ENCODE results near the gene DCAF12. TPM values are rescaled to one million over a fixed set of nuclear protein-coding genes. Genes with fewer than 3 reads are reported as not detected.

Gene DCAF12
- total and polyA plus RNA-seq, 2 donors (not counting 1 experiment from before 2014, with no cell fraction given), result 1.1 to 1.9 TPM

DNA sequence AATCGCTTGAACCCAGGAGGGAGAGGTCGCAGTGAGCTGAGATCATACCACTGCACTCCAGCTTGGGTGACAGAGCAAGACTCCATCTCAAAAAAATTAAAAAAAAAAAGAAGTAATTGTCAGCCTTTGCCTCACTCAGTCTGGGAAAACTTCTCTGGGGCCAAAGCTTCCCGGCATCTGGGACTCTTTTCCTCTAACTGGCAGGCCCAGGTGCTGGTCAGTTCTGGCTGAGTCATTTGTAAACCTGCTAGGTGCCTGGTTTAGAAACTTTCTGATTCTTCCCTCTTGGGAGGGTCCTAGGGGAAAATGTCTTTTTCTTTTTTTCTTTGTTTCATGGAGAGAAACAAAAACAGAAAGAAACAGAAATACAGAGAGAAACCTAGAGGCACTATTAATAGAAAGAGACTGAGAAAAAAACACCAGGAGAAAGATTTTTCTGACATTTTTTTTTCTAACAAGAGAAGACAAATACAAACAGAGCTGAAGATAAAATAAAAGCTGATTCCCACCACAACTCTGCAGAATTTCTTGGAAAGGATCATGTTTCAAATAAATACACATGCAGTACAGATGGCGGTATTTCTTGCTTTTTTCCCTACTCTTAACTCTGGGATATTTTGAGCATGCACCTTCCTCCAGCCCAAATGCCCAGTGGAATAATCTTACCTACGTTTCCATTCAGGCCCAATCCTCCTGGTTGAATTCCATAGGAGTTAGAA, 55.7 kb downstream of the DCAF12 start:
- Mint-ChIP-seq H3K4me1 (no peaks in the 10 kb centered on the region), H3K27me3 (peaks cover 23% of the 10 kb centered on the region), H3K9me3 (ENCODE audit: insufficient read depth) (no peaks in the 10 kb centered on the region), H3K4me3 (no peak overlapping the region), H3K27ac (no peak overlapping the region)
- Histone ChIP-seq H3K79me2 (ENCODE audit: control insufficient read depth, insufficient read depth, low read length) (no peaks in the 10 kb centered on the region), H3K36me3 (replicated peaks in 1 of 2; ENCODE audit: control extremely low read depth in 1 of 2, control insufficient read depth in 1 of 2, extremely low read depth in 1 of 2, insufficient read depth in 2 of 2, low read length in 1 of 2) (no peaks in the 10 kb centered on the region), H3K4me2 (replicated peaks; ENCODE audit: low read depth, low read length, poor library complexity, severe bottlenecking) (no peak overlapping the region), H3K27ac (ENCODE audit: low read length in 2 of 2) (no peak overlapping the region), H2AFZ (ENCODE audit: insufficient read depth, low read depth, low read length, poor library complexity, severe bottlenecking) (no peak overlapping the region), H3K4me3 (ENCODE audit: control extremely low read depth in 1 of 5, extremely low read depth in 1 of 5, insufficient read depth in 1 of 5, low read depth in 2 of 5, low read length in 4 of 5) (no peak overlapping the region), H3K9me3 (ENCODE audit: control extremely low read depth in 1 of 3, control insufficient read depth in 2 of 3, insufficient read depth in 1 of 3, low read length in 2 of 3) (no peaks in the 10 kb centered on the region), H3K4me1 (ENCODE audit: control insufficient read depth in 2 of 2, insufficient read depth in 2 of 2, low read length in 2 of 2) (no peaks in the 10 kb centered on the region), H3K27me3 (replicated peaks in 1 of 4; ENCODE audit: control extremely low read depth in 1 of 4, control insufficient read depth in 3 of 4, insufficient read depth in 4 of 4, low read length in 3 of 4) (peaks cover 0 to 8% (median 3%) of the 10 kb centered on the region in 4 experiments), H4K20me1 (ENCODE audit: control insufficient read depth, insufficient read depth, low read length, poor library complexity, severe bottlenecking) (no peaks in the 10 kb centered on the region), H3K9ac (ENCODE audit: low read length) (no peak overlapping the region)
- ATAC-seq (ENCODE audit: low read depth) (no peak), DNase-seq (no peak)
- WGBS (ENCODE audit: insufficient coverage), result 90% methylated on average over 3 of the region's 5 CpGs
- CTCF ChIA-PET, result no interaction called here
- intact Hi-C loops (cut with micrococcal nuclease), result no loop called here
- TF ChIP-seq CTCF (IDR thresholded peaks at IDR 0.05) (no peak), EZH2 (IDR thresholded peaks at IDR 0.05; ENCODE audit: borderline replicate concordance, insufficient read depth, low read depth, low read length, poor library complexity, severe bottlenecking) (no peak)
- POLR2A ChIA-PET, result no interaction called here

DNA sequence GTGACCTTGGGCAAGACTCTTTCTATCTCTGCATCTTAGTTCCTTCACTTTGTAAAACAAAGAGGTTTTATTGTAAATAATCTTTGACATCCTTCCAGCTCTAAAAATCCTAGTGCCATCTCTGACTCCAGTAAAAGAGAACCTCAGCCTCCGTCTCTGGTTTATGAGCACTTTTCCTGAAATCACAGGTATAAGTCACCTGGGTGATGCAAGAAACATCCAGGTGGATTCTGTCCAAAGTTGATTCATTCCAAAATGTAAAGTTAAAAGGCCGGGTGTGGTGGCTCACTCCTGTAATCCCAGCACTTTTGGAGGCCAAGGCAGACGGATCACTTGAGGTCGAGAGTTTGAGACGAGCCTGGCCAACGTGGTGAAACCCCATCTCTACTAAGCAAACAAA, 56.7 kb downstream of the DCAF12 start:
- peaks cover 0 to 8% (median 3%) of the 10 kb centered on the region in 4 experiments for H3K27me3 ChIP-seq (replicated peaks in 1 of 4; ENCODE audit: control extremely low read depth in 1 of 4, control insufficient read depth in 3 of 4, insufficient read depth in 4 of 4, low read length in 3 of 4)
- H3K4me1 Mint-ChIP-seq, result no peaks in the 10 kb centered on the region
- no peak overlapping the region for H2AFZ ChIP-seq (ENCODE audit: insufficient read depth, low read depth, low read length, poor library complexity, severe bottlenecking)
- no peak overlapping the region for H3K27ac ChIP-seq (ENCODE audit: low read length in 2 of 2)
- DNase-seq (no peak), ATAC-seq (ENCODE audit: low read depth) (no peak)
- H3K27me3 Mint-ChIP-seq, result peaks cover 31% of the 10 kb centered on the region
- no peak overlapping the region for H3K4me2 ChIP-seq (replicated peaks; ENCODE audit: low read depth, low read length, poor library complexity, severe bottlenecking)
- no peaks in the 10 kb centered on the region for H3K36me3 ChIP-seq (replicated peaks in 1 of 2; ENCODE audit: control extremely low read depth in 1 of 2, control insufficient read depth in 1 of 2, extremely low read depth in 1 of 2, insufficient read depth in 2 of 2, low read length in 1 of 2)
- H3K4me3 ChIP-seq (ENCODE audit: control extremely low read depth in 1 of 5, extremely low read depth in 1 of 5, insufficient read depth in 1 of 5, low read depth in 2 of 5, low read length in 4 of 5), result no peak overlapping the region
- intact Hi-C loops (cut with micrococcal nuclease), result no loop called here
- no peak overlapping the region for H3K27ac Mint-ChIP-seq
- ChIA-PET POLR2A (no interaction called here), CTCF (interaction anchor here (0.6 to 1.1 kb wide), 3 partner anchors 47 to 149 kb away, joined by 3 to 4 read pairs (median 3); no protein-coding TSS in a partner anchor)
- H3K9ac ChIP-seq (ENCODE audit: low read length), result no peak overlapping the region
- H4K20me1 ChIP-seq (ENCODE audit: control insufficient read depth, insufficient read depth, low read length, poor library complexity, severe bottlenecking), result no peaks in the 10 kb centered on the region
- TF ChIP-seq CTCF (IDR thresholded peaks at IDR 0.05), result no peak
- TF ChIP-seq EZH2 (IDR thresholded peaks at IDR 0.05; ENCODE audit: borderline replicate concordance, insufficient read depth, low read depth, low read length, poor library complexity, severe bottlenecking), result no peak
- H3K4me1 ChIP-seq (ENCODE audit: control insufficient read depth in 2 of 2, insufficient read depth in 2 of 2, low read length in 2 of 2), result no peaks in the 10 kb centered on the region
- WGBS (ENCODE audit: insufficient coverage), result 100% methylated on average over 2 of the region's 6 CpGs
- H3K4me3 Mint-ChIP-seq, result no peak overlapping the region
- H3K9me3 Mint-ChIP-seq (ENCODE audit: insufficient read depth), result no peaks in the 10 kb centered on the region
- no peaks in the 10 kb centered on the region for H3K79me2 ChIP-seq (ENCODE audit: control insufficient read depth, insufficient read depth, low read length)
- no peaks in the 10 kb centered on the region for H3K9me3 ChIP-seq (ENCODE audit: control extremely low read depth in 1 of 3, control insufficient read depth in 2 of 3, insufficient read depth in 1 of 3, low read length in 2 of 3)
